ENCODE data around the gene FGF16.

DNA sequence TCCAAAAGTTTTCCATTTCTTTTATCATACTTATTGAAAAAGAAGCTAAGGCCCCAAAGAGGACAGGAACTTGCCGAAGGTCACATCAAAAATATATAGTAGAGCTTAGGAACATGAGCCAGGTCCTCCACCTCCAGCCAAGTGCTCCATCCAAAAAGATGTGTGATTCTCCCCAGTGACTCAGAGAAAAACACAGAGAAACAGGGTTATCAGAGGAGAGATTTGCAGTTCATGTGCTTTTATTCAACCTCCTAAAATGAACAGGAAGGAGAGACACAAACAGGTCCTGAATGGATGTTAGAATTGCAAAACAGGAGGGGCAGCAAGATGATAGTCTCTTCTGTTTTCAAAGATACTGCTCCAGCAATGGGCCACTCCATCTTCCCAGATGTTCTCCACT, 19.6 kb upstream of the FGF16 start:
- TF ChIP-seq, protein P1, sequence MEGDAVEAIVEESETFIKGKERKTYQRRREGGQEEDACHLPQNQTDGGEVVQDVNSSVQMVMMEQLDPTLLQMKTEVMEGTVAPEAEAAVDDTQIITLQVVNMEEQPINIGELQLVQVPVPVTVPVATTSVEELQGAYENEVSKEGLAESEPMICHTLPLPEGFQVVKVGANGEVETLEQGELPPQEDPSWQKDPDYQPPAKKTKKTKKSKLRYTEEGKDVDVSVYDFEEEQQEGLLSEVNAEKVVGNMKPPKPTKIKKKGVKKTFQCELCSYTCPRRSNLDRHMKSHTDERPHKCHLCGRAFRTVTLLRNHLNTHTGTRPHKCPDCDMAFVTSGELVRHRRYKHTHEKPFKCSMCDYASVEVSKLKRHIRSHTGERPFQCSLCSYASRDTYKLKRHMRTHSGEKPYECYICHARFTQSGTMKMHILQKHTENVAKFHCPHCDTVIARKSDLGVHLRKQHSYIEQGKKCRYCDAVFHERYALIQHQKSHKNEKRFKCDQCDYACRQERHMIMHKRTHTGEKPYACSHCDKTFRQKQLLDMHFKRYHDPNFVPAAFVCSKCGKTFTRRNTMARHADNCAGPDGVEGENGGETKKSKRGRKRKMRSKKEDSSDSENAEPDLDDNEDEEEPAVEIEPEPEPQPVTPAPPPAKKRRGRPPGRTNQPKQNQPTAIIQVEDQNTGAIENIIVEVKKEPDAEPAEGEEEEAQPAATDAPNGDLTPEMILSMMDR (IDR thresholded peaks at IDR 0.05): no peak
- no peak for TF ChIP-seq POLR2A (IDR thresholded peaks at IDR 0.05)
- TF ChIP-seq POLR2AphosphoS5 (IDR thresholded peaks at IDR 0.05): no peak

Measured in sigmoid colon (tissue), 4 donors.